AG08395 (cell line): ENCODE data around the gene DMPK.

ENCODE experiments used
- DNase-seq: peaks from one replicate; pipeline ENCODE4 v3.0.0; 2012; ENCODE audit warnings: mixed read lengths, low spot score

The DMPK gene

DNA sequence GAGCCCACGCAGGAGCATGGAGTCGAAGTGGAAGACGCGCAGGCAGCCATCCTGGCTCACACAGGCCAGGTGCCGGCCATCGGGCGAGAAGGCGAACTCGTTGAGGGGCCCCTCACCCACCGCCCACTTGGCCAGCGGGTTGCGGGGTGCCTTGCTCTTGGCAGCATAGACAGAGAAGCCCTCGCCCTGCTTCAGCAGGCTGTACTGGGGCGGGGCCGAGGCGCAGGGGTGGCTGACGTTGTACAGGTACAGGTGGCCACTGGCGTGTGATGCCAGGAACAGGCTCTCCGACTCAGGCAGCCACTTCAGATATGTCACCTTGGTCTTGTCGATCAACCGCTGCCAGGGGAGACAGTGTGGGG, 4.2 kb upstream of the DMPK start:
- no peak for DNase-seq

GRCh38 chr19:45785781-45786532, 3.7 kb upstream of the DMPK start:
- DNase-seq = no peak

DNA sequence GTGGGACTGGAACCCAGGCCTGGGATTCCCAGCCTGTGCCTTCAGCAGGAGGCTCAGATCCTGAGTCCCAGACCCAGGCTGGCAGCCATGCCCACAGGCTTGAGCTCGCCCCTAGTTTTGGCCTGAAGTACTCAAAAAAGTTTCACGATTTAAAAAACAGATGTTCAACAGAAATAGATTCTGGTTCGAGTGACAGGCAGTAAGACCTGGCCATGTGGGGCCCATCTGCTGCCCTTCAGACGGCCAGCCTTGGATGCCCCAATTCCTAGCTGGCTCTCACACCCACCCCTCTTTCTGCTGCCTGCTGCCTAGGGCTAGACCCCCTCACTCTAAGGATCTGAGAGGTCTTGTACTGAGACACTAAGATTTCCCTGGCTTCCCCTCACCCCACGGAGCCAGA, 2.8 kb upstream of the DMPK start:
- no peak for DNase-seq

- DNase-seq = no peak
Observed at GRCh38 chr19:45784096-45784495, 1.8 kb upstream of the DMPK start.

DNA sequence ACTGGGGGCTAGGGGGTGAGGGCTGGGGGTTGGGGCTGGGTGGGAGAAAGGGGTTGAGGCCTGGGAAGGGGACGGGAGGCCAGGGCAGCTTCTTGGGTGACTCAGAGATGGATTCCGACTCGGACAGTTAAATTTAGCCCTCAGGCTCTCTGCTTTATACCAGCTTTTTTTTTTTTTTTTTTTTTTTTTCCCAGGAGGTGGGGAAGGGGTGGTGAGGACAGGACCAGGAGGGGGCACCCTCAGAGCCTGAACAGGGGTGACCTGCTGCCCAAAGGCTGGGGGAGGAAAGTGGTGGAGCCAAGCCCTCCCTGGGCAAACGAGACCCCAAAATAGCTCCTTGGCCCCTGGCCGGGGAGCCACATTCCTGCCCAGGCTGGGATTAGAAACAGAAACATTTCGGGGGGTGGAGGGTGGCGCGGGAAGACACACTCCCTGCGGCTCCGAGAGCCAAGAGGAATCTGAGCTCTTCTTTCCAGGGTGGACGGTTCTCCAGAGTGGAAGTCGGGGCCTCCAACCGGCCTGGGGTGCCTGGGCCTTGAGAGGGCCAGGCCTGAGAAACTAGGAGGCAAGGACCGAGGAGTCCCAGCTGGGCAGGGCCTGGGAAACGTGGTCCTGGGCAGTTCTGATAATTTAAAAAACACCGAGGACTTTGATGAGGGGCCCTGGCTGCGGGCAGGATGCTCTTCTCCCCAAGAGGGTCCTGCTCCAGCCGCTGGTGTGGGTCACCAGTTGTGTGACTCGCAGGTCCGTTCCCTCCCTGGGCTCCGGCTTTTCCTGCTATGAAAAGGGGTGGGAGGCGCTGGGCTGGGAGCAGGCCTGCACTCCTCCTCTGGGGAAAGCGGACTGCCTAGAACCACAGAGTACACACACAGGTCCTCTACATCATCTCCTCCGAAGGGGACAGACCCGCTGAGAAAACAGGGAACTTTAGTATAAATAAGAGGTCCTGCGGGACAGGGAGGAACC, 813 bp upstream of the DMPK start:
- peak; percentile 85 for DNase-seq

GRCh38 chr19:45781214-45782161, 802 bp downstream of the DMPK start:
- peak; percentile 50 for DNase-seq

GRCh38 chr19:45780448-45781213, 1.7 kb downstream of the DMPK start:
- no peak for DNase-seq

DNA sequence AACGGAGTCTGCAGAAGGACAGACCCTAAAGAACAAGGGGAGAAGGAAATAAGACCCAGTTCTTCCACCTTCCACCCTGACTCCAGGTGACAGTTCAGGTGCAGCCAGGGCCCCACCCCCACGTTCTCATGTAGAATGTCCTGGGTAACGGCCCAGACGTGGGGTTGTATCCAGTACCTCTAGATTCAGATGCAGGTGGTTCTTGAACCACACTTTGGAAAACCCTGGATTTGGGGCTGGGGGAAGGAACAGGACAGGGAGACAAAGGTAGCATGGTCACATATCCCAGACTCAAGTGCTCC, 2.2 kb downstream of the DMPK start:
- DNase-seq = no peak

- peak; percentile 69 for DNase-seq
Observed at GRCh38 chr19:45779231-45780145, 2.8 kb downstream of the DMPK start.

GRCh38 chr19:45778010-45778661, 4.2 kb downstream of the DMPK start:
- no peak for DNase-seq

DNA sequence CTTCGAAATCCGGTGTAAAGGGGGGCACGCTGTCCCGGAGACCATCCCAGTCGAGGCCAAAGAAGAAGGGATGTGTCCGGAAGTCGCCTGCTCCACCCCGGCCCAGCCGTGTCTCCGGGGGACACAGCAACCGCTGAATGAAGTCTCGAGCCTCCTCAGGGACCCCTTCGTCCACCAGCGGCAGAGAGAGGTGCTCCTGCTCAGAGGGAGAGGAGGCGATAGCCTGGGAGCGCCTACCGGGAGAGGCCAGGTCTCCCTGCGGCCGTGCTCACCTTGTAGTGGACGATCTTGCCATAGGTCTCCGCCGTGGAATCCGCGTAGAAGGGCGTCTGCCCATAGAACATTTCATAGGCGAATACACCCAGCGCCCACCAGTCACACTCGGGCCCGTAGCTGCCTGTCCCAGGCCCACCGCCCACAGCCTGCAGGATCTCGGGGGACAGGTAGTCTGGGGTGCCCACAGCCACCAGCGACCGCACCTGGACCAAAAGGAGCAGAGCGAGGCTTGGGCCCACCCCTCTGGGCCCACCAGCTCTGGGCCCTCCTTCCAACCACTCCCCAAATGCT, 4.8 kb downstream of the DMPK start:
- no peak for DNase-seq

GRCh38 chr19:45774765-45775164, 7.5 kb downstream of the DMPK start:
- no peak for DNase-seq

DNA sequence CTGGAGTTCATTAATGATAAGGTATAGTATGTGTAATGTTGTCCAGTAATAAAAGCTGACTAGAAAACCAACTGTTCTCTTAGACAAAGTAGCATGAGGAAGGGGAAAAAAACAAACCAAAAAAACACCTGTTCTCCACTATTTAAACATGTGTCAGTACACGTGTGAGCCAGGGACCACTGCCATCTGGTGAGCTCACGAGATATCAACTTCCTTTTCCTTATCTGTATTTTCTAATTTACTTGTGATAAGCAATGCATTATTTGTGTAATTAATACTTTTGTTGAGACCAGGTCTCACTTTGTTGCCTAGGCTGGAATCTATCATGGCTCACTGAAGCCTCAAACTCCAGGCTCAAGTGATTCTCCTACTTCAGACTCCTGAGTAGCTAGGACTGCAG, 8.9 kb downstream of the DMPK start:
- no peak for DNase-seq

DNA sequence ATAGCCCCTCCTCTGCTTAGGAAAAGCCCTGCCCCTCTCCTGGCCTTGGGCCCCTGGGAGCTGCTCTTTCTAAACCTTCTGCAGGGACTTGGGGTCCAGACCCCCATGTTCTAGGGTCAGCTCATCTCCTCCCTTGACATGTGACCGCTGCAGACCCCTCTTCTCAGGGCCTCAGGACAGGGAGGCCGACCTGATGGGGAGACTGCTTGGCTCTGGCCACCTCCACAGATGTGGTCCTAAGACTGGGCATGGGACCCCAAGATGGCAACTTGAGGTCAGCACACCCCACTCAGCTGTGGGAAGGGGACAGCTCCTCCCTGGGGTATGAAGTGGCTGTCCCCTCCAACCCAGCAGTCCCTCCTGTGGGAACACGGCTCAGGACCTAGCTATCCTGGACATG, 9.4 kb downstream of the DMPK start:
- DNase-seq = no peak

GRCh38 chr19:45772130-45772840, 10.0 kb downstream of the DMPK start:
- DNase-seq = no peak

DNA sequence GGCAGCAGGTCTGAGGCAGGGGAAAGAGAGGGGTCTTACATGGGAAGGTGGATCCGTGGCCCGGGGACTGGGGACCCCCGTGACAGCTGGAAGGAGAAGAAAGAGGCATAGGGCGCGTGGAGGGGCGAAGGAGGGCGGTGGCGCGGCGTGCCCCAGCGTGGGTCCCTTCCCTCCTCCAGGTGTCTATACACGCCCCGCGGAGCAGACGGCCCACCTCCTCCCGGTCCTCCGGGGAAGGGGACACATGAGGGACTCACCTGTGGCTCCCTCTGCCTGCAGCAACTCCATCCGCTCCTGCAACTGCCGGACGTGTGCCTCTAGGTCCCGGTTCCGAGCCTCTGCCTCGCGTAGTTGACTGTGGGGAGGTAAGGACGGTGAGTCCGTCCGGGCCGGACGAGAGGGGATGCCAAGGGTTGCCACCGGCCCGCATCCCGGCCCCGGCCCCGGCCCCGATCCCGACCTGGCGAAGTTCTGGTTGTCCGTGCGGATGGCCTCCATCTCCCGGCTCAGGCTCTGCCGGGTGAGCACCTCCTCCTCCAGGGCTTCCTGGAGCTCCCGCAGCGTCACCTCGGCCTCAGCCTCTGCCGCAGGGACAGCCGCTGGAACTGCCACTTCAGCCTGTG, 10.9 kb downstream of the DMPK start:
- DNase-seq = no peak

DNA sequence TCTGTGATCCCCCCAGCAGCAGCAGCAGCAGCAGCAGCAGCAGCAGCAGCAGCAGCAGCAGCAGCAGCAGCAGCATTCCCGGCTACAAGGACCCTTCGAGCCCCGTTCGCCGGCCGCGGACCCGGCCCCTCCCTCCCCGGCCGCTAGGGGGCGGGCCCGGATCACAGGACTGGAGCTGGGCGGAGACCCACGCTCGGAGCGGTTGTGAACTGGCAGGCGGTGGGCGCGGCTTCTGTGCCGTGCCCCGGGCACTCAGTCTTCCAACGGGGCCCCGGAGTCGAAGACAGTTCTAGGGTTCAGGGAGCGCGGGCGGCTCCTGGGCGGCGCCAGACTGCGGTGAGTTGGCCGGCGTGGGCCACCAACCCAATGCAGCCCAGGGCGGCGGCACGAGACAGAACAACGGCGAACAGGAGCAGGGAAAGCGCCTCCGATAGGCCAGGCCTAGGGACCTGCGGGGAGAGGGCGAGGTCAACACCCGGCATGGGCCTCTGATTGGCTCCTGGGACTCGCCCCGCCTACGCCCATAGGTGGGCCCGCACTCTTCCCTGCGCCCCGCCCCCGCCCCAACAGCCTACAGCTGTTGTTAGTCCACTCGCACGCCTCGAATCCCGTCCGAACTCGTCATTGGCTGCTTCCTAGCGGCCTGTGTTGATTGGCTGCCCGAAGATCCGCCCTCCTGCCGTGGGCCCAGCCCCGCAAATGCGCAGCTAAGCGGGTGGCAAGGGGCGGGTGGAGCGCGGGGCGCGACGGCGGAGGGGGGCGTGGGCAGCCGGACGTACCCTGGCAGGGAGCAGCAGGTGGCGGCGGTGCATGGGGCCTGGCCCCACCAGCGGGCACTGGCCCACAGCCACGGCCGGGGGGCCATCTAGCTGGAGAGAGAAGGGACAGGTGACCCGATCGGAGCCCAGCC, 11.8 kb downstream of the DMPK start:
- DNase-seq = peak; percentile 94
